ENCODE results near the gene ANXA4. TPM values are rescaled to one million over a fixed set of nuclear protein-coding genes. Genes with fewer than 3 reads are reported as not detected.
"Not testable (repeated sequence)": the region's sequence is repeated elsewhere in the genome, so short reads cannot be mapped to it uniquely, and the experiment has no call there.

Gene ANXA4
- total RNA-seq, 1 donor from 2014 or later = 39.7 TPM

GRCh38 chr2:69717861-69718273 lies 24.1 kb upstream of the ANXA4 start:
- intact Hi-C loops (cut with DNase I) = loop anchor here (10.0 kb wide), 1 partner anchor 343 kb away; no protein-coding TSS in a partner anchor

GRCh38 chr2:69718338-69718965 lies 23.5 kb upstream of the ANXA4 start:
- intact Hi-C loops (cut with DNase I) = loop anchor here (10.0 kb wide), 1 partner anchor 344 kb away; no protein-coding TSS in a partner anchor
- no peak for DNase-seq (ENCODE audit: low spot score)

More at GRCh38 chr2:69717861-69718273, 24.1 kb upstream of the ANXA4 start:
- no peak for DNase-seq (ENCODE audit: low spot score)

DNA sequence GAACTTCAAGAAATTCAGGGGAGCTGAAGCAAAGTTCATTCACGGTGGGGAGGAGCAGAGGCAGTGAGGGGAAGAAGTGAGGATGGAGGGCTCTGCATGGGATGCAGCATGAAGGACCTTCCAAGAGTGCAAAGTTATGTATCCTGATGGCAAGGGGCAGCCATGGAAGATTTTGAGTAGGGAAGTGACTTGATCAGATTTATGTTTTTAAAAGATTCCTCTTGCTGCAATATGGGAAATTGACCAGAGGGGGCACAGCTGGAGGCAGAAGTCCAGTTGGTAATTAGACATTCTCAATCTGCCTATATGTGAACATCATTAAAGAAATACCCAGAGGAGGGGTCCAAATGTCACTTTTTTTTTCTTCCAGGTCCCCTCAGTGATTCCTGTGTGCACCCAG lies 21.5 kb upstream of the ANXA4 start:
- DNase-seq (ENCODE audit: low spot score) = no peak
- intact Hi-C loops (cut with DNase I) = loop anchor here (5.0 kb wide), 1 partner anchor 172 kb away; the partner anchor contains the start of gene SNRNP27

DNA sequence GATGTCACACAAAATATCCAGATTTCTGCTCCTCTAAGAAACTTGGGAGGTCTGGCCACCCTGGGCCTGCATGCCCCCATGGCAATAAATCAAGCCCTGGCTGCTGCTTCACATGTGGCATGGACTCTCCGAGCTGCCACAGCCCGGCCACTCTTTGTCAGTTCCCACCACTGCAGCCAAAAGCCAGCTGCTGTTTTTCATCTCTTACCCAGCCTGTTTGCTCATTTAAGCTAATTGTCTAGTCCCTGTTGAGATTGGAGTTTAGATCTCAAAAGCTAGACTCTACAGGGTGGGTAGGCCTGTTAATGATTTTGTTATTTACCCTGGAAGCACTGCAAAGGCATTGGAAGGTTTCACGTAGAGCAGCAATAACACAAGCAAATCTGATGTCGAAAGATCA lies 20.9 kb upstream of the ANXA4 start:
- intact Hi-C loops (cut with DNase I) = loop anchor here (5.0 kb wide), 1 partner anchor 171 kb away; the partner anchor contains the start of gene SNRNP27
- DNase-seq (ENCODE audit: low spot score) = no peak

DNA sequence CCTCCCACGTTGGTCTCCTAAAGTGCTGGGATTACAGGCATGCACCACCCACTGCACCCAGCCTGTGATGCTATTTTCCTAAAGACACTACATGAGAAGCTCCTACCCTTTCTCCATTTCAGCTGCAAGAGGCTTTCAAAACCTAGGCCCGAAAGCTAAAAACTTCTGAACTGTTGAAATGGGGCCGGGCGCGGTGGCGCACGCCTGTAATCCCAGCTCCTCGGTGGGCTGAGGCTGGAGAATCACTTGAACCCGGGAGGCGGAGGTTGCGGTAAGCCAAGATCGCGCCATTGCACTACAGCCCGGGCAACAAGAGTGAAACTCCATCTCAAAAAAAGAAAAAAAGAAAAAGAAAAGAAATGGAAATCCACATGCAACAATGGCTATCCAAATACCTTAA lies 18.1 kb upstream of the ANXA4 start:
- intact Hi-C loops (cut with DNase I) = loop anchor here (1.0 to 5.0 kb wide), 2 partner anchors 91 to 169 kb away; partner anchors contain the start of gene SNRNP27

GRCh38 chr2:69724540-69725159 lies 17.3 kb upstream of the ANXA4 start:
- intact Hi-C loops (cut with DNase I) = loop anchor here (1.0 to 5.0 kb wide), 4 partner anchors 48 to 168 kb away; partner anchors contain the start of gene SNRNP27
- peak; percentile 91 for DNase-seq (ENCODE audit: low spot score)

More for the DNA sequence above, 18.1 kb upstream of the ANXA4 start:
- no peak for DNase-seq (ENCODE audit: low spot score)

GRCh38 chr2:69725706-69726360 lies 16.1 kb upstream of the ANXA4 start:
- intact Hi-C loops (cut with DNase I) = loop anchor here (1.0 to 5.0 kb wide), 2 partner anchors 46 to 91 kb away; no protein-coding TSS in a partner anchor
- DNase-seq (ENCODE audit: low spot score) = no peak

DNA sequence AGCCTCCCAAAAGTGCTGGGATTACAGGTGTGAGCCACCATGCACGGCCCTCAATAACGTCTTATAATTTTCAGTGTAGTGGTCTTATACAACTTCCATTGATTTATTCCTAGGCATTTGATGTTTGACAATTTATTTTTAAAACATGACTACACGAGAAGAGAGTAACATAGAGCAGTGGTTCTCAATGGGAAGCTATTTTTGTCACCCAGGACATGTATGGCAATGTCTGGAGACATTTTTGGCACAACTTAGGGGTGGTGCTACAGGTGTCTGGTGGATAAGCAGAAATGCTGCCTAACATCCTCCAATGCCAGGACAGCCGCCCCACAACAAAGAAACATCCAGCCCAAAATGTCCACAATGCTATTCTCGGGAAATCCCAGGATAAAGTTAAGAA lies 12.7 kb upstream of the ANXA4 start:
- DNase-seq (ENCODE audit: low spot score) = no peak
- intact Hi-C loops (cut with DNase I) = loop anchor here (5.0 kb wide), 1 partner anchor 43 kb away; no protein-coding TSS in a partner anchor

- intact Hi-C loops (cut with DNase I) = loop anchor here (5.0 kb wide), 1 partner anchor 43 kb away; no protein-coding TSS in a partner anchor
- DNase-seq (ENCODE audit: low spot score) = no peak
Measured at GRCh38 chr2:69729781-69730180, 12.2 kb upstream of the ANXA4 start.

- intact Hi-C loops (cut with DNase I) = no loop called here
- no peak for DNase-seq (ENCODE audit: low spot score)
Measured at GRCh38 chr2:69731147-69731970, 10.6 kb upstream of the ANXA4 start.

GRCh38 chr2:69733342-69734034 lies 8.4 kb upstream of the ANXA4 start:
- intact Hi-C loops (cut with DNase I) = no loop called here
- DNase-seq (ENCODE audit: low spot score) = no peak

- intact Hi-C loops (cut with DNase I) = no loop called here
- no peak for DNase-seq (ENCODE audit: low spot score)
Measured at GRCh38 chr2:69734035-69734611, 7.8 kb upstream of the ANXA4 start.

DNA sequence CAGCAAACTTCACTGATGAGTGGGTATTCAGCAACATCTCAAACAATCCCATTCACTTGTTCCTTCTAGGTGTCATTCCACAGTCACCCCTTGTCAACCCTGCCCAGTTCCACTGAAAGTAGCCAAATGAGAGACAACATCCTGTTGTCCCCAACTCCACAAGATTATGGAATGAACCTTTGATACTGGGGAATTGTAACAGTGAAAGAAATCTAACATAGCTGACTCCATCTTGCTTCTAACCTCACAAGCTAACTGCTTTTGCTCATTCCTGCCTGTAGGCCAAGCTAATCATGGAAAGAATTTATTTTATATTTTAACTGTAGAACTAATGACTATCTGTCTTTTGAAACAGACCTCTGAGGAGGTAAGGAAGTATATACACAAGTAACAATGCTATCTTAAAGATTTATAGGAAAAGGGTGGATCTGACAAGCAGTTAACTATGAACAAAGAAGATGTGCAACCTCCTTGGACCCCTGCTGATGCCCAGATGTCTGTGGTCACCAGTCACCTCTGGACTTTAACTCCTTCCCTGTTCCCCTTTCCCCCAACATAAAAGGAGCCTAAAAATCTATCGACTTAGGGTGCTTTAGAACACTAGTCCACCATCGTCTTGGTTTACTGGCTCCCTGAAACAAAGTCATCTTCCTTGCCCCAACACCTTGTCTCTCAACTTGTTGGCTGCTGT lies 6.9 kb upstream of the ANXA4 start:
- no peak for DNase-seq (ENCODE audit: low spot score)
- intact Hi-C loops (cut with DNase I) = no loop called here

DNA sequence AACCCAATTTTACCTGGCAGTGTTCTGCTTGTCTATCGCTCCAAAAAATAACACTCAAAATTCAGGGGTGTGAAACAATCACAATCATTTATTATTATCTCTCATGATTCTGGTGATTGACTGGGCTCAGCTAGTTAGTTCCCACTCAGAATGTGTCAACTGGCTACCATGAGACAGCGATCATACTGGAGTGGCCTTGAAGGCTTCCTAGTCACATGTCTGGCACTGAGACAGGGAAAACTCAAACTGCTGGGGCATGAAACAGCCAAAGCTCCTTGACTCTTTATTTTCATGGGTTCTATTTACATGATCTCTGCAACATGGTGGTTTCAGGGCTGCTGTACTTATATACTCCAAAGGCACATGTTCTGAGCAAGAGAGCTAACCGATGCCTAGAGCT lies 6.2 kb upstream of the ANXA4 start:
- intact Hi-C loops (cut with DNase I) = no loop called here
- DNase-seq (ENCODE audit: low spot score) = no peak

DNA sequence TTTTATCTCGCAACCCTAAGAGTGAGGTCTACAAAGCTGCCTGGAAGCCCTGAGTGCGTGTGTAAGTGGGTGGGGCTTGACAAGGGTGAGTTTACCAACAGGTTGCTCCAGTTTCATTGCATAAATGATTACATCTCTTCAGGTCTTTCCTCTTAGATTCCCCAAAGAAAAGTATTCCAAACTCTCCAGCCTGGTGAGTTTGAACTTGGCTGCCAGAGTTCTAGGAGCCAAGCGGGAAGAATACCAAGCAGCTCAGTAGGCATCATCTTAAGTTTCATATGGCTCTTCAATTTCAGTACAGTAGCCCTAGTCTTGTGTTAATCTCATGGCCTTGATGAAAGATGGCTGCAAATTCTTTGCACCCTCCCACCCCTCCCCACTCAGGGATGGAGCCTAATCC lies 3.8 kb upstream of the ANXA4 start:
- DNase-seq (ENCODE audit: low spot score); intact Hi-C loops (cut with DNase I): not testable (repeated sequence)

- intact Hi-C loops (cut with DNase I) = loop anchor here (5.0 kb wide), 1 partner anchor 77 kb away; no protein-coding TSS in a partner anchor
Measured at GRCh38 chr2:69740502-69740951, 1.4 kb upstream of the ANXA4 start.

DNA sequence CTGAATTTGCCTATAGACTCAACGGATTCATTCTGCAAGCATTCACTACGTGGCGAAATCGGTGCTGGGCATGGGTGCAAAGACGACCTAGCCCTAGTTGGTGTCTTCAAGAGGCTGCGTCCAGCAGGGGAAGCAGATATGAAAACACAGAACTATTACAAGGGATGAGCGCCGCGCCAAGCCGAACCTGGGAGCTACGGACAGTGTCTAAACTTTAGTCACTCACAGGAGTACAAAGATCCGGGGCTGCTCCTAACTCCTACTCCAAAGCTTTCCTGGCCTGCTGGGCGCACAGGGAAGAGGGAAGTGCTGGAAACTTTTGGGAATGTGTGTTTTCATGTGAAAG lies 732 bp upstream of the ANXA4 start:
- intact Hi-C loops (cut with DNase I) = loop anchor here (1.0 to 5.0 kb wide), 2 partner anchors 27 to 76 kb away; no protein-coding TSS in a partner anchor

More at GRCh38 chr2:69740502-69740951, 1.4 kb upstream of the ANXA4 start:
- no peak for DNase-seq (ENCODE audit: low spot score)

More for the DNA sequence above, 732 bp upstream of the ANXA4 start:
- DNase-seq (ENCODE audit: low spot score) = peak; percentile 88
